CD4-positive, alpha-beta T cell treated with Interleukin-6 at 100 ng/mL for 8 hours (primary cell): ENCODE data around the gene ATM.
"Not testable (repeated sequence)": the region's sequence is repeated elsewhere in the genome, so short reads cannot be mapped to it uniquely, and the experiment has no call there.

ENCODE experiments used
- DNase-seq: peaks from one replicate; pipeline ENCODE4 v3.0.0-alpha.2; 2020; ENCODE audit warnings: mixed read lengths, low spot score

Gene ATM

GRCh38 chr11:108373505-108373904 lies 150.6 kb downstream of the ATM start:
- DNase-seq = not testable (repeated sequence)

DNA sequence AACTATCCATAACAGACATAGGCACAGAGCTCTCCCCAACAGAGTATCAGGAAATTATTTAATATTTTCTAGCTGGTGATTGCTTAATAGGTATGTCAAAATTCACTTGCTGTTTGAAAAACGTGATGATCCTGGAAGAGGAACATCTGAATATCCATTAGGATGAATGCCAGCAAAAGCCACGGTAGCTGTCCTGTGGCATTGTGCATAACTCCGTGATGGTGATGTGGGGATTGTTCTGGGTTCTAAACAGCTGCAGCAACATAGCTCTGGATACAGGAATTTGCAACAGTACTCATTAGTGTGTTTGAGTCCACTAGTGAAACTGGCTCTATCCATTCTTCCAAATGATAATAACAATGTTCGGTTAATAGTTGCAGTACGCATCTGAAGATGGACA lies 165.7 kb downstream of the ATM start:
- DNase-seq = no peak

DNA sequence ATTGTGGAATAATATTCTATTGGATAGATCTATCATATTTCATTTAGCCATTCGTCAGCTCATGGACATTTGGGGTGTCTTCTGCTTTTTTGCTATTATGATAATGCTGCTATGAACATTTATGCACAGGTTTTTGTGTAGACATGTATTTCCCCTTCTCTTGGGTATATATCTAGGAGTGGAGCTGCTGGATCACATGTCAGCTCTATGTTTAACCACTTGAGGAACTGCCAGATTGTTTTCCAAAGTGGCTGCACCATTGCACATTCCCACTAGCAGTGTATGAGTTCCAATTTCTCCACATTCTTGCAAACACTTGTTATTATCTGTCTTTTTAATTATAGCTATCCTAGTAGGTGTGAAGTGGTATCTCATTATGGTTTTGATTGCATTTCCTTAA lies 169.5 kb downstream of the ATM start:
- DNase-seq = no peak

- DNase-seq = no peak
These were observed 170.2 kb downstream of the ATM start for GRCh38 chr11:108393046-108393445.

- DNase-seq = no peak
These were observed 171.9 kb downstream of the ATM start for GRCh38 chr11:108394744-108395284.

DNA sequence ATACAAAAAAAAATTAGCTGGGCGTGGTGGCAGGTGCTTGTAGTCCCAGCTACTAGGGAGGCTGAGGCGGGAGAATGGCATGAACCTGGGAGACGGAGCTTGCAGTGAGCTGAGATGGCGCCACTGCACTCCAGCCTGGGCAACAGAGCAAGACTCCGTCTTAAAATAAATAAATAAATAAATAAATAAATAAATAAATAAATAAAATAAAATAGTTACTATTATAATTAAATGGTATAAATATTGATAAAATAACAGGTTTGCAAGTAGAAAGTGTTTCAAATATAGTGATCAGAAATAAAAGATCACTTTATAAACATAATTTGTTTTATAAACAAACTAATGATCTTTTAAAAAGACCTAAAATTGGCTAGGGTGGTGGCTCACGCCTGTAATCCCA lies 173.8 kb downstream of the ATM start:
- not testable (repeated sequence) for DNase-seq

GRCh38 chr11:108398439-108398838 lies 175.6 kb downstream of the ATM start:
- no peak for DNase-seq

DNA sequence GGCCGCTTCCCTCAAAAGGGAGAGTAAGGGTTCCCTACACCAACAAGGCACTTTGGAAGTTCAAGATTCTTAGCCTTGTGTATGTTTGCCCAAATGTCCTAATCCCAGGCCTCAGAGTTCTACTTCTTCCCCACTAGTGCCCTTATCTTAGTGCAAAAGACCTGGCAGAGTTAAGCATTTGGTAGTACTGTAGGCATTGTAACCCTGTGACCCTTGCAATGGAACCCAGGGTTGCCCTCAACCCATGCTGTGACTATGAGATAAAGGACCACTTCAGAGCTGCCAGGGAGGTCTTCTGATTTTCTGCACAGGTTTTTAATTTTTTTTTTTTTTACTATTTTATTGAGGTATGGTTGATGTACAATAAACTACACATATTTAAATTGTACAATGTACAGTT lies 179.4 kb downstream of the ATM start:
- no peak for DNase-seq

GRCh38 chr11:108403052-108403451 lies 180.2 kb downstream of the ATM start:
- no peak for DNase-seq

GRCh38 chr11:108405706-108406105 lies 182.8 kb downstream of the ATM start:
- no peak for DNase-seq

GRCh38 chr11:108414958-108415357 lies 192.1 kb downstream of the ATM start:
- DNase-seq = no peak

DNA sequence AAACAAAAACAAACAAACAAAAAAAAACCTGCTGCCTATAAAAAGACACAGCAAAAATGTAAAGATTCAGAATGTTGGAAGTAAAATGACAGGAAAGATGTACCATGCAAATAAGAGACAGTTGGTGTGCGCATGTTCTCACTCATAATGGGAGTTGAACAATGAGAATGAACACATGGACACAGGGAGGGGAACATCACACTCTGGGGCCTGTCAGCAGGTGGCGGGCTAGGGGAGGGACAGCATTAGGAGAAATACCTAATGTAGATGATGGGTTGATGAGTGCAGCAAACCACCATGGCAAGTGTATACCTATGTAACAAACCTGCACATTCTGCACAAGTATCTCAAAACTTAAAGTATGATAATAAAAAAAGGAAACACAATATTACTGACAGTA lies 194.7 kb downstream of the ATM start:
- peak; percentile 17 for DNase-seq
